Caco-2 (cell line): ENCODE results near the gene MYO1E. TPM values are rescaled to one million over a fixed set of nuclear protein-coding genes. Genes with fewer than 3 reads are reported as not detected.

Experiments used
- BruUV-seq: library from RNA; stranded (reverse); fragments of 400-500 nt; replicated peaks from 2 replicates; lab custom pipeline; 2021; lab: Mats Ljungman, UMichigan
- CTCF ChIA-PET: fragments of 300-600 bp; sonication (Branson Sonifier 250); formaldehyde crosslinking; loops from one replicate; lab custom pipeline; 2022; ENCODE audit warnings: antibody characterized with exemption; lab: Charles Lee
- POLR2A ChIA-PET: fragments of 300-600 bp; sonication (Branson Sonifier 250); formaldehyde crosslinking; loops from one replicate; lab custom pipeline; 2022; ENCODE audit warnings: antibody characterized with exemption; lab: Charles Lee
- DNase-seq, 2 experiments: peaks; one replicate each; pipeline versions ENCODE4 v3.0.0 to v3.0.0-alpha.2; 2020 to 2022
- H3K27me3 ChIP-seq: replicated peaks from 2 replicates; pipeline ENCODE4 v1.6.0; 2011; ENCODE audit warnings: low read length; ENCODE audit not compliant: control insufficient read depth, insufficient read depth
- H3K36me3 ChIP-seq: 2 replicates; pipeline ENCODE4 v1.5.1; 2011; ENCODE audit warnings: low read length; ENCODE audit not compliant: control insufficient read depth, insufficient read depth
- H3K4me1 ChIP-seq: fragments of 250-450 bp; sonication (Bioruptor Pico); 2 replicates; pipeline ENCODE4 v1.5.1; 2020; ENCODE audit warnings: mild to moderate bottlenecking
- H3K4me3 ChIP-seq: 2 replicates; pipeline ENCODE4 v1.5.1; 2011; ENCODE audit warnings: low read depth, mild to moderate bottlenecking, control low read depth, low read length
- H3K9me3 ChIP-seq: fragments of 250-450 bp; sonication (Bioruptor Pico); 2 replicates; pipeline ENCODE4 v1.5.1; 2020; ENCODE audit warnings: mild to moderate bottlenecking, moderate library complexity
- H3K27ac Mint-ChIP-seq: one replicate; pipeline ENCODE4 v1.8.0; 2022; ENCODE audit warnings: mixed read lengths; ENCODE audit not compliant: unreplicated experiment
- H3K27me3 Mint-ChIP-seq: one replicate; pipeline ENCODE4 v1.8.0; 2022; ENCODE audit warnings: mixed read lengths; ENCODE audit not compliant: insufficient read depth, unreplicated experiment
- H3K36me3 Mint-ChIP-seq: one replicate; pipeline ENCODE4 v1.8.0; 2022; ENCODE audit warnings: mild to moderate bottlenecking, mixed read lengths; ENCODE audit not compliant: insufficient read depth, unreplicated experiment
- H3K4me1 Mint-ChIP-seq: one replicate; pipeline ENCODE4 v1.8.0; 2022; ENCODE audit warnings: low read depth, mixed read lengths; ENCODE audit not compliant: unreplicated experiment
- H3K4me3 Mint-ChIP-seq: one replicate; pipeline ENCODE4 v1.8.0; 2022; ENCODE audit warnings: mild to moderate bottlenecking, moderate library complexity, mixed read lengths; ENCODE audit not compliant: unreplicated experiment
- H3K9me3 Mint-ChIP-seq: one replicate; pipeline ENCODE4 v1.8.0; 2022; ENCODE audit warnings: mixed read lengths; ENCODE audit not compliant: unreplicated experiment
- CTCF ChIP-seq, 2 experiments: fragments of 200-600 bp in 1 of 2; IDR thresholded peaks; 1 replicate in 1 of 2; 2 replicates in 1 of 2; pipeline versions ENCODE4 v1.5.1 to v1.8.0; 2011 to 2022; ENCODE audit warnings: antibody characterized with exemption in 1 of 2, control low read depth in 1 of 2, inconsistent platforms in 1 of 2, low read depth in 1 of 2, low read length in 1 of 2, mild to moderate bottlenecking in 1 of 2, moderate library complexity in 1 of 2; ENCODE audit not compliant: insufficient read depth in 1 of 2, severe bottlenecking in 1 of 2, unreplicated experiment in 1 of 2
- intact Hi-C: fragments of 100-400 bp; cut with micrococcal nuclease; formaldehyde crosslinking; loops from one replicate; pipeline ENCODE4 v1.10.0; 2022; ENCODE audit not compliant: unreplicated experiment
- total RNA-seq: library from RNA; stranded (reverse); gene quantifications from 2 replicates; pipeline ENCODE4 v1.2.3, GENCODE V29; 2022

The MYO1E gene
- total RNA-seq, 1 experiment from 2014 or later, result 187 TPM

GRCh38 chr15:59137566-59137965, 235.1 kb downstream of the MYO1E start:
- no peak for TF ChIP-seq CTCF (IDR thresholded peaks at IDR 0.05; ENCODE audit: insufficient read depth in 1 of 2, low read depth in 1 of 2, low read length in 1 of 2, severe bottlenecking in 1 of 2, unreplicated experiment in 1 of 2)
- Histone ChIP-seq H3K4me1 (no peaks in the 10 kb centered on the region), H3K27me3 (no peaks in the 10 kb centered on the region), H3K9me3 (no peaks in the 10 kb centered on the region), H3K4me3 (no peak overlapping the region), H3K36me3 (peaks cover 7% of the 10 kb centered on the region)
- H3K36me3 Mint-ChIP-seq, result peaks cover 93% of the 10 kb centered on the region
- H3K4me1 Mint-ChIP-seq, result no peaks in the 10 kb centered on the region
- ChIA-PET CTCF (interaction anchor here (0.5 to 1.4 kb wide), 3 partner anchors 32 to 456 kb away, joined by 3 to 4 read pairs (median 4); no protein-coding TSS in a partner anchor), POLR2A (no interaction called here)
- no peaks in the 10 kb centered on the region for H3K9me3 Mint-ChIP-seq
- no peak overlapping the region for H3K27ac Mint-ChIP-seq
- no peaks in the 10 kb centered on the region for H3K27me3 Mint-ChIP-seq
- H3K4me3 Mint-ChIP-seq, result no peak overlapping the region
- DNase-seq, result no peak
- intact Hi-C loops, result no loop called here
- no TSS peak for BruUV-seq

- intact Hi-C loops, result no loop called here
- CTCF ChIA-PET, result no interaction called here
- Mint-ChIP-seq H3K27ac (no peak overlapping the region), H3K4me3 (no peak overlapping the region), H3K4me1 (no peaks in the 10 kb centered on the region), H3K9me3 (peaks cover 17% of the 10 kb centered on the region), H3K27me3 (no peaks in the 10 kb centered on the region), H3K36me3 (peaks cover 100% of the 10 kb centered on the region)
- H3K9me3 ChIP-seq, result peaks cover 7% of the 10 kb centered on the region; the same call in 1 of the 2 replicates
- POLR2A ChIA-PET, result no interaction called here
- no peak for DNase-seq
- H3K36me3 ChIP-seq, result peaks cover 7% of the 10 kb centered on the region
- no peak for TF ChIP-seq CTCF (IDR thresholded peaks at IDR 0.05; ENCODE audit: insufficient read depth in 1 of 2, low read depth in 1 of 2, low read length in 1 of 2, severe bottlenecking in 1 of 2, unreplicated experiment in 1 of 2)
- no TSS peak for BruUV-seq
- H3K27me3 ChIP-seq, result no peaks in the 10 kb centered on the region
- no peak overlapping the region for H3K4me3 ChIP-seq
- H3K4me1 ChIP-seq, result no peaks in the 10 kb centered on the region
These were observed 238.7 kb downstream of the MYO1E start for GRCh38 chr15:59133929-59134427.

GRCh38 chr15:59131969-59132562, 240.6 kb downstream of the MYO1E start:
- H3K4me1 Mint-ChIP-seq, result no peaks in the 10 kb centered on the region
- POLR2A ChIA-PET, result no interaction called here
- intact Hi-C loops, result no loop called here
- TF ChIP-seq CTCF (IDR thresholded peaks at IDR 0.05; ENCODE audit: insufficient read depth in 1 of 2, low read depth in 1 of 2, low read length in 1 of 2, severe bottlenecking in 1 of 2, unreplicated experiment in 1 of 2), result no peak
- DNase-seq, result no peak
- CTCF ChIA-PET, result no interaction called here
- Histone ChIP-seq H3K4me1 (no peaks in the 10 kb centered on the region), H3K4me3 (no peak overlapping the region), H3K27me3 (no peaks in the 10 kb centered on the region), H3K36me3 (peaks cover 3% of the 10 kb centered on the region), H3K9me3 (peaks cover 11% of the 10 kb centered on the region; the same call in 1 of the 2 replicates)
- peaks cover 100% of the 10 kb centered on the region for H3K36me3 Mint-ChIP-seq
- no peak overlapping the region for H3K27ac Mint-ChIP-seq
- BruUV-seq, result no TSS peak
- no peaks in the 10 kb centered on the region for H3K27me3 Mint-ChIP-seq
- peaks cover 28% of the 10 kb centered on the region for H3K9me3 Mint-ChIP-seq
- H3K4me3 Mint-ChIP-seq, result no peak overlapping the region
